ENCODE results near the gene MILR1.
"Not testable (repeated sequence)": the region's sequence is repeated elsewhere in the genome, so short reads cannot be mapped to it uniquely, and the experiment has no call there.

MILR1 gene

DNA sequence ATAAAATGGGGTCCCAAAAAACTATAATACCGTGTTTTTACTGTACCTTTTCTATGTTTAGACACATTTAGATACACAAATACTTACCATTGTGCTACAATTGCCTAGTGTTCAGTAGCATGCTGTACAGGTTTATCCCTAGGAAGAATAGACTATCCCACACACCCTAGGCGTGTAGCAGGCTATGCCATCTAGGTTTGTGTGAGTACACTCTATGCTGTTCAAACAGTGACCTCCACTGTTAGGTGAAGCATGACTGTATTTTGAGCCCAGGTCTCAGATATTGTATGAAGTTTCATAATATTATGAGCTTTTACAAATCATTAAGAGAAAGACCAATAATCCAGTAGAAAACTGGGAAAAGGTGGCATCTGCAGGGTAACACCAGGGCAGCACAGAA is 23.6 kb downstream of the MILR1 start:
- no peak for DNase-seq

GRCh38 chr17:64477849-64478248 is 28.9 kb downstream of the MILR1 start:
- no peak for DNase-seq

GRCh38 chr17:64480951-64481350 is 32.0 kb downstream of the MILR1 start:
- DNase-seq, result no peak

DNA sequence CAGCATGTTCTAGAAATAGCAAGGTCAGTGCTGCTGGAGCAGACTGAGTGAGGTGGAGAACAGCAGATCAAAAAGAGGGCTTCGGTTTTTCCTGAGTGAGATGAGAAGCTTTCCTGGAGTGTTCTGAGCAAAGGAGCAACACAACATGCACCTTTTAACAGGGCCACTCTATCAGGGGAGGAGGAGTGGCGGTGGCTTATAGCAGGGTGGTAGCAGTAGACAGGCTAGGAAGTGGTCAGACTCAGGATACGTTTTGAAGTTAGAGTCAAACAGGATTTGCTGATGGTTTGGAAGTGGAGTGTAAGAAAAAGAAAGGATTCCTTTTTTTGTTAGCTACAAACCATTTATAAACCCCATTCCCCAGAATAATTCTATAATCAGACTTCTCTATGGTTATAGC is 35.5 kb downstream of the MILR1 start:
- no peak for DNase-seq

GRCh38 chr17:64488301-64488700 is 39.4 kb downstream of the MILR1 start:
- DNase-seq, result no peak

GRCh38 chr17:64491034-64491860 is 42.3 kb downstream of the MILR1 start:
- no peak for DNase-seq

DNA sequence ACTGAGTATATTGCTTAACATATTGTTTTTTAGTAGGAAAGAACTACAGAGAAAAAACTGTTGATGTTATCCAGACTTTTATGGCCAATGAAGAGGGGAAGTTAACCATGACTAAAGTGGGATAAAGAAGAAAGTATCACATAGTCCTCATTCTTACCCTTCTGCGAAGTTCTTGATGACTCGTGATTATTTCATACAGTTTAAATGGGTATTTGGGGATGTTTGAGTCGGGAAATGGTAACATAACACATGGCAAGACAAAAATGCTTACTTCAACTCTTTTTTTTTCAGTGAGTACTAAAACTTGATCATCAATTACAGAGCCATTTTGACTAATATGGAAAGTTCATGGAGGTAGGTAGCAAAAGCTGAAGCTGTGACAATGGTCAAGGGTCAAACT is 43.1 kb downstream of the MILR1 start:
- no peak for DNase-seq

GRCh38 chr17:64492481-64493109 is 43.7 kb downstream of the MILR1 start:
- DNase-seq, result no peak

DNA sequence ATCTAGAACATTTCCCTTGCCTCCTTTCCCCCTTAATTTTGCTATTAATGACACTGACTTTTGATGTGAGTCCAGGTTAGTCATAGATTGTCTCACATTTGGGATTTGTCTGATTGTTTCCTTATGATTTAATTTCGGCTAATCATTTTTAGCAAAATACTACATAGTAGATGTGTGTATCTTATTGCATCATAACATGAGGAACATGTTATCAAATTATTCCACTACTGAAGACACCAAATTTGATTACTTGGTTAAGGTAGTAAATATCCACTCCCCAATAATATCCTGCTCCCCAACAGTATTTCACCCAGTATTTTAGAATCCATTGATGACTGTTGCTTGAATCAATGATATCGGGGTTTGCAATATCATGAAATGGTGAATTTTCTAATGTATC is 45.2 kb downstream of the MILR1 start:
- no peak for DNase-seq

GRCh38 chr17:64495300-64495699 is 46.4 kb downstream of the MILR1 start:
- DNase-seq, result not testable (repeated sequence)

DNA sequence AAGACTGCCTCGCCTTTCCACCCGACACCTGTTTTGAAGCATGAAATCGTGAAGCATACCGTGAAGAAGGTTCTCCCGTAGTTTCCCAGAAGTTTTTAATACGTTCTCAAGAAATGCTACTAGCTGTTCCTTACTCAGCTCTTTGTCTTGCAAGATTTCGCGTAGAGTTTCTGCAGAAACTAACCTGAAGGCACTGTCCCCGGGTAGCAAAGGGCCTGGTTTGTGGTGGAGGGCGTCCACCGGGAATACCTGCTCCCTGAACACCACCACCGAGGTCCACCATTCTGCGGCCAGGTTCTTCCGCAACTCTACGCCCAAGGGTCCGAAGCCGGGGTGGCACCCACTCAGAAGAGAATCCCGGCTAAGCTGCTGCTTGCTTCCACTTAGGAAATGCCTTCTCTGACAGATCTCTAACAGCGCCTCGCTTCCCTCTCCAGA is 47.5 kb downstream of the MILR1 start:
- no peak for DNase-seq

- DNase-seq, result peak; percentile 18 to 93 (median 79)
These were observed 48.1 kb downstream of the MILR1 start, which contains the start of gene POLG2 for GRCh38 chr17:64496786-64497564. TSS of gene POLG2 (minus strand) at chr17:64497054. CDS start at chr17:64496968, 86 bp downstream.

DNA sequence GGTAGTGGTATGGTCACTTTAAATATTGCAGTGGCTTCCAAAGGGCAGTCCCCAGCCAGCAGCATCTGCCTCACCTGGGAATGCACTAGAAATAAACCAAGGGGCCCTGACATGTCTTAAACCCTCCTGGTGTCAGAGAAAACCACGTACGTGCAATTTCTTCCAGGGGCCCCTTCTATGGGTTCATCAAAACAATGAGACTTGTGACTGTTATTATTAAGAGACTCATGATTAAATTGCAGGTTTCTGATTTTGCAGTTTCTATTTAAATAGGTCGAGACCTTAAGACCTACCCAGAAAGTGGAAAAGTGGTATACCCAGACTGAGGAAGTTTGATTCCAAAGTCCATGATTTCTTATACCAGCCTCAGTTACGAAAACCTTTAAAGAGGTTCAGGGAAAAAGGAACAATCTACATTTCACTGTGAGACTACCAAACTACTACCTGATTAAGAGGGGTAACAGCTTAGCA is 48.7 kb downstream of the MILR1 start:
- no peak for DNase-seq

DNA sequence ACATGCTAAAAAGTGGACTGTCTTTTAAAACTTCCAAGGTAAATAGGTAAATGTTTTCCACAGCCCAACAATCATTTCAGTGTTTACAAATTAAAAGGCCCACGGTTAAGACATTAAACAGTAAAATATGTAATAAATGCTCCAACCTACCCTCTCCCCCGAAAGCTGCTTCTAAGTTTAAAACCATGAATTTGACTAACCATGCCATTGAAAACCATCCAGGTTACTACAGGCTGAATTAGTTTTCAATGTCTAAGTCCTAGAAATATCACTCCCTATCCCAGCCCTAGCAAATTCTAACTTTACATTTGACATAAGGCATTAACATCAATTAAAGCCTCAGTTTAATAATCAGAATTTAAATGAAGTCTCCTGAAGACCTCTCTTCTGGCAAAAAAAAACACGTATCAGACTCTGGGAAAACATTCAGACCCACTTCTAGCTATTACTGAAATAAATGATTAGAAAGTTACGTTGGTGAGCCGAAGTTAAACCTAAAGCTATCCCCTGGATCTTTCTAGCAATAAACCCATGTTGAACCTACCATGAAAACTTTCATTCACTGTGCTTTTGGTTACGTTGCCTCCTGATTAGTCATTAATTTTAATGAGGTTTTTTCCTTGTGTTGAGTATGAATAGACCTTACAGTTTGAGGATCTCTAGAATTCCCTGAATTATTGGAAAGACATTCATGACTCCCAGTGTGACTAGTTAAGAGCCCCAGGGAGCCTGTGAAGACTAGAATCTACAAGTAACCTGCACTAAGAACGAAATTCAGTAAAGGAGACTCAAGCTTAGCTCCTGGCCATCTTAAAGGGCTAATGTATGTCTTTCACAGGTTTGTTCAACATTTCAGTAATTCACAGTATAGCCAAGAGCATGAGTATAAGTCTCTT is 49.6 kb downstream of the MILR1 start:
- no peak for DNase-seq

GRCh38 chr17:64499805-64500486 is 51.0 kb downstream of the MILR1 start:
- no peak for DNase-seq

- no peak for DNase-seq
These were observed 51.6 kb downstream of the MILR1 start for GRCh38 chr17:64500487-64500859.

- no peak for DNase-seq
These were observed 52.2 kb downstream of the MILR1 start for GRCh38 chr17:64500862-64501765.

DNA sequence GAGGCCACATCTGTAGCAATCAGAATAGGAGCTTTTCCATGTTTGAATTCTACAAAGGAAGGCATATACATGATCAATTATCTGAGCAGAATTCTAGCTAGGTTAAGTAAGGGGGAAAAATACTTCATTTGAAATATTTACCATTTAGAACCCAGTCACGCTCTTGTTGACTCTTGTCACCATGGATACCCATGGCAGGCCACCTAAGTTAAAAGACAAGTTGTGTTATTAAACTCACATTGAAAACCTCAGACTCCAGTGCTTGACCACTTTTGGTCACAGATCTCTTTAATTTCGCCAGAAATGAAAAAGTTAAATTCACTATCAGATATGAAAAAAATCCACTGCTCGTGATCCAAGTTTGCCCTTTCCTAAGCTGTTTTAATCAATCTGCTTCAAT is 53.1 kb downstream of the MILR1 start:
- DNase-seq, result no peak

DNA sequence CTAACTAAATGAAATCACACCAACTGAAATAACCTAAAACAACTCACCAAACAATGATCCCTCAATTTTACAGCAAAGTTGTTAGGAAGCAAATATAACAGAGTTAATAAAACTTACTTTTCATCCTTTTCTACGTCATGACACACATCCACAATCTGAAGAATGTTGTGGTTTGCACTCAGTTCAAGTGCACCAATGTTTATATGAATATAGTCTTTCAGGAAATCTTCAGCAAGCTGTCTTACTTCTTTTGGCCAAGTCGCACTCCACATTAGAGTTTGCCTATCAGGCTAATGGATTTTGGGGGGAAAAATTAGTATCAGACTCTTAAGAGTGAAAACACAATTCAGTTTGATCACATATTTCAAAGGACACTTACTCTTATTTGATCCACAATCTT is 53.9 kb downstream of the MILR1 start:
- no peak for DNase-seq

DNA sequence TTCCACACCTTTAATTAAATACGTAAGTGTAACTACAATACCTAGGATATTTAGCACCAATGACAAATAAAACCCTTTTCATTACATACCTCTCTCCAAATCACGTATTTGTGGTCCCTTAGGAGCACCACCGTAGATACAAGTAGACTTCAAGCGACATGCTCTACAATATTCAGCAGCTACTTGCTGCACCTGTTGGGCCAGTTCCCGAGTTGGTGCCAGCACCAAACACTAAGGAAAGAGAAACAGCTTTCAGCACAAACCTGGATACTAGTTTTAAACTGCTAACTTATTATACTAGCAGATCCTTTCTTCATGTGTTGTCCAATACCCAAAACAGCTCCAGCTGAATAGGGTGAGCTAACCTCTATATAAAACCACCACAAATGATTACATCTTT is 54.4 kb downstream of the MILR1 start:
- DNase-seq, result no peak

Measured in C1 segment of cervical spinal cord (tissue), 14 donors.